Activated CD4-positive, alpha-beta T cell treated with anti-CD3 and anti-CD28 coated beads for 24 hours (primary cell): ENCODE data around the gene LRFN2.

Source experiments
- DNase-seq, 2 donors: peaks; one replicate each; pipeline ENCODE4 v3.0.0-alpha.2; 2020; ENCODE audit warnings: low read depth in 2 of 2

The LRFN2 gene

DNA sequence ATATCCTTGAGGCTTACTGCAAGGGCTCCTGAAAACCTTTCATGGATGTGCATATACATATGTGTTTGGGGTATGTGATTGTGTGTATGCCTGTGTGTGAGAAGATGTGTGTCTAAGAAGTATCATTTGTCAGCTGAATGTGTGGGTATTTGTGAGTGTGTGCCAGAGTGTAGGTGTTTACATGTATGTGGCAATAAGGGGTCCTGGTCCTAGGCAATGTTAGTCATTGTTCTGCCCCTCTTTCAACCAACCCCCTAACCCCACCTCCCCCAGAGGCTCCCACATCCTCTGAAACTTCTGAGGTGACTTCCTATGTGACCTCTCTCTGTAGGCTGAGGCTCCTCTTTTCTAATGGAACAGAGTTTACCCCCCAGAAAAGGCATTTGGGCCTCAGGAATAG is 186.4 kb downstream of the LRFN2 start:
- no peak for DNase-seq

DNA sequence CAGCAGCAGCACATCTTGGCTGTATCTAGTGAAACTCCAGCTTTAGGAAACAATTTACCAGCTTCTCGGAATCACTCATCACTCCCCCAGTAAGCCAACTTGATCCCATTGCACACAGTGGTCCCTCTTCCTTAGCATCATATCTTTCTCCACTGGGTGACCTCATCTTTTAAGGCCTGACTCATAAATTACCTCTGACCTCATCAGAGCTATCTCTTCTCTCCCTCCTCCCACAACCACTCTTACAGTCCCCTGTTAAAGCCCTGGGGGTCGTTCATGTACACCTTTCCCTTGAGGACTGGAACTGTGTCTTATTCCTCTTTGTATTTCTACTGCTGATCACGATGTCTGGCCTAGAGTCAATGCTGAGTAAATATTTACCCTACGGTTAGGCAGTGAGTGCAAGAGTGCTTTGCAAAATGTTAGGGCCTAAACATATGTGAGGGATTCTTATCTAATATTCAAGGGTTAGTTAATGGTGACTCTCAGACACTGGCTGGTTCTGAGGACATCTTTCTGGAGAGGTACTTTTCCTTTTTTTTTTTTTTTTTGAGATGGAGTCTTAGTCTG is 187.2 kb downstream of the LRFN2 start:
- no peak for DNase-seq

DNA sequence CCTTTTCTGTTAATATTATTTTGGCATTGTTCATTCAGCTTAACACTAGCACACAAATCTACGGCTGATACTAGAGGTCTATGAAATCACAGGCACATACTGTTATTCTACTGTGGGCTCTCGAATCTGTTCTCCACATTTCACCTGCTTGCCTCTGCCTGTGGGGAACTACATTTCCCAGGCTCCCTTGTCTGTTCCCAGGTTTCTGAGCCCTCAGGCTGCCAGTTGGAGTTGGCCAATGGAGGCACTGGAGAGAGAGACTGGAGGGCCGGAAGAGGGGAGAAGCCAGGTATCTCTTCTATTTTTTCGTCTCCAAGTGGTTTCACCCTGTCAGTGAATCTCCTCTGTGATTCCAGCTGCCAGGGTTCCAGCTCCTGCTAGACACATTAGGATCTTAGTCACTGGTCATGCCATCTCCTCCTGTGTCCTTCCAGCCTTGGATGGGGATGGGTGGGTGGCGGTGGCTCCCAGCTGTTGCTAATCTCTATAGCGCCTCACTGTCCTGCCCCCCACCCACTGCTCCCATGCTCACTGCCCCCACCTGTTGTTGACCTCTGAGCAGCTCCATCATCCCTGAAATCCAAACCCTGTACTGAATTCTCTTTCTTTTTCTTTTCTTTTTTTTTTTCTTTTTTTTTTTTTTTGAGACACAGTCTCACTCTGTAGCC is 188.2 kb downstream of the LRFN2 start:
- DNase-seq: no peak

DNA sequence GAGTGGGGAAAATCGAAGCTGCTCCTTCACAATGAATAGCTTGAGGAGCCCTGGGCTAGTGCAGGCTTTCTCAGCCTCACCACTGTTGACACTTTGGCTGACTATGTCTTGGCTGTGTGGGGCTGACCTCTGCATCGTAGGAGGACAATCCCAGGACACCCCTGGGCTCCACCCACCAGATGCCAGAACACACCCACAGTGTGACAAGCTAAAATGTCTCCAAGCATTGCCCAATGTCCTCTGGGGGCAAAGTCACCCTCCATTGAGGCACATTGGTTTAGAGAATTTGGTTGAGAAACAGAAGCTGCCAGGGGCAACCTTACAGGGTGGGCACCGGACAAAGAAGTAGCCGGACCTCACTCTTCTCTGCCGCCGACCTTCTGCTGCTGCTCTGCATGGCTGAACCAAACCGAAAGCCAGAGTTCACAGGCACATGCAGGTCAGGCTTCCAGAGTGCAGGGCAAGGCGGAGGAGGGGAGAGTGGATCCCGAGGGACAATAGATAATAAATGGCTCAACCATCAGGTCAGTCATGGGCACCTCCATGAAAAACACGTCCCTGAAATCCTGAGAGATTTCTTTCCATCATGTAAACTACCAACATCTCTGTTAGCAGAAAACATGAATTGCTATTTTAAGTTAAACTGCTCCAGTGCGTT is 189.0 kb downstream of the LRFN2 start:
- no peak for DNase-seq

DNA sequence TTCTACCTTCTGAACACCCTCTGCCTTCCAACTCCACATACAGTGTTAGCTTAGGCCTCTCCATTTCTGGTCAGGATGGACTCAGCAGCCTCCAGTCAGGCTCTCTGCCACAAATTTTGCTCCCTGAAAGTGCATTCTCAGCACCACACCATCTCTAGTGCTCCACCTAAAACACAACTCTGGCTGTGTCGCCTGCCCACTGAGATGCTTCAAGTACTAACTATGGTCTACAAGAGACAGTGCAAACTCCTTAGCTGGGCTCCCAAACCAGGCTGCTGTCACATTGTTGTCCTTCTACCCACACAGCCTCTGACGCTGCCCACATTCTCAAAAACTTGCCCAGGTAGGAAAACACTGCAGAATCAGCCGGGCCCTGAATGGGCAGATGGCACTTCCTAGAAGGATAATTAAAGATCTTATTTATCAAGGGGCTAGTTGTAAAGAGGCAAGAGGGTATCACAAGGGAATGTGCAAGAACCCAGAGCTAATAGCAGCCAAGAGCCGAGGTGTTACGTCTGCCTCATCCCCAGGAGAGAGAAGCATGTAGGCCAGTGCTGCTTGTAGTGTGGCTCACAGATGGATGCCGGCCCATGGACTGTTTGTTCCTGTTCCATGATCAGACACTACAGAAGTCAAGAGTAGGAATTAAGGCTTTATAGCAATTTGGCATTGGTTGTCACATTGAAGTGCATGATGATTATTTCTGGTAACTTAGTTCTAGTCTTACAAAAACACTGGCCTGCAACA is 189.7 kb downstream of the LRFN2 start:
- DNase-seq: no peak

- no peak for DNase-seq
These were observed 191.5 kb downstream of the LRFN2 start for GRCh38 chr6:40395698-40396076.

- DNase-seq: no peak
These were observed 192.0 kb downstream of the LRFN2 start for GRCh38 chr6:40395066-40395697.

GRCh38 chr6:40394381-40394780 is 192.8 kb downstream of the LRFN2 start:
- no peak for DNase-seq

DNA sequence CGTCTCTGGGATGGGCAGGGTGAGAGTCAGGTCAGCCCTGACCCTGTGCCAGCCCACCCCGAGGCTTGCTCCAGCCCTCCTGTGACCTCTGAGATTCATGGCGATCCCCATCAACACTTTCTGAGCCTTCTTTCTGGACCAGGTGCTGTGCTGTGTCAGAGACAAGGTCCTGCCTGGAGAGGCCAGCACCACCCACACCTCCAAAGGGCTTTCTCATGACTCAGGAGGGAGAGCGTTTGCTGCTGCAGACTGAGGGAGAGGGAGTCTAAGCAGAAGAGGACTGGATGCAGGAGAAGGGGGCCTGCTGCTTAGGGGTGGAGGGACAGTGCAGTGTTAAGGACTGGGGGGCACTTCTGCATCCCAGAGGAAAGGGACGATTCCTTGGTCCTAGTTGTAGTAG is 193.5 kb downstream of the LRFN2 start:
- no peak for DNase-seq

- DNase-seq: no peak
These were observed 194.6 kb downstream of the LRFN2 start for GRCh38 chr6:40392589-40392988.

DNA sequence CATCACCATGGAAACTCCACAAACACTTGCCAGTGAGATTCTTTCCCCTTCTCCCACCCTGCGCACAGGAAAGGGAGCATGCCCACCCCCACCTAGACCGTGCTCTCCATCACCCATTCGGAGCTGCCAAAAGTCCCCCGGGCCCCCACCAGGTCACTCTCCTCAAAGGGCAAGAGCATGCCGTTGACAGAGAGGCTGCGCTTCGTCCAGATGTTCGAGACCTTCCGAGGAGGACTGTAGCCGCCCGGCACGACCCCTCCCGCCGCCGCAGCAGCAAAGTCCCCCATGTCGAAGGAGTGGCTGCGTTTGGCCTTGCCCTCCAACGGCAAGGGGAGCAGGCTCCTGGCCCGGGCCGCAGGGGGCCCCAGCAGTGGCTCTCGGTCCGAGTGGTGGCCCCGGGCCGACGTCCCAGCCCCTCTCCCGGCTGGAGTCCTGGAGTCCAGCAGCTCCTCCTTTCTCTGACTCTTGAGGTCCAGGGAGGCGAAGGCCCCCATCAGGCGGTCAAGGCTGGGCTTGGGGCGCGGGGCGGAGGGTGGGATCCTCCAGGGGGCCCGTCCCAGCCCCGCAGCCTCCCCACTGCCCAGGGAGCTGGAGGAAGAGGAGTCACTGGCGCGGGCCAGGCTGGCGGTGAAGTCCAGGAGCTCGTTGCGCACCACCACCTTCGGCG is 195.2 kb downstream of the LRFN2 start:
- no peak for DNase-seq

GRCh38 chr6:40391086-40391485 is 196.1 kb downstream of the LRFN2 start:
- no peak for DNase-seq

DNA sequence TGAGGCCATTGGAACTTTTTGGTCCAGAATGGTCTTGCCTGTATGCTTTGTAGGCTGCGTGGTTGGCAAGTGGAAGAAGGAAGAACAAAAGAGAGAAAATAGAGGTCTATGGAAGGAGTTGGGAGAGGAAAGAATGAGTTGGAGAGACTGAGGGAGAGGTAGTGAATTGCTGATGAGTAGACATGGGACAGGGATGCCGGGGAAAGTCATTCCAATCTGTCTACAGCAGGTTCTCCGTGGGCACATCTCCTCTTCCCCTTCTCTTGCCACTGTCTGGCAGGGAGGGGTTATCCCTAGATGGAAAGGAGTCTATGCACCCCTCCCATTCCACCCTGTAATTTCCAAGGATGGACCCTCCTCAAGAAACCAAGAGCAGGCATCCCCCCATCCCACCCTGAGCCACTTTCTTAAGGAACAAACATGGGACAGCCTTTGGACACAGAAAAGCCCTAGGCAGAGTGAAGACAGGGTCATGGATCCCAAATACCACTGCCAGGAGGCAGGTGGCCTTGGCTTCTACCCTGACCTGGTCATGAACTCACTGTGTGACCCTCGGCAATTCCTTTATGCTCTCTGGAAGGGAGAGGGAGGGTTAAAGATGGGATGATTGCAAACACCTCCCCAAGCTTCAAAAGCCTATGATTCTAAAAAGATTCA is 196.9 kb downstream of the LRFN2 start:
- no peak for DNase-seq

DNA sequence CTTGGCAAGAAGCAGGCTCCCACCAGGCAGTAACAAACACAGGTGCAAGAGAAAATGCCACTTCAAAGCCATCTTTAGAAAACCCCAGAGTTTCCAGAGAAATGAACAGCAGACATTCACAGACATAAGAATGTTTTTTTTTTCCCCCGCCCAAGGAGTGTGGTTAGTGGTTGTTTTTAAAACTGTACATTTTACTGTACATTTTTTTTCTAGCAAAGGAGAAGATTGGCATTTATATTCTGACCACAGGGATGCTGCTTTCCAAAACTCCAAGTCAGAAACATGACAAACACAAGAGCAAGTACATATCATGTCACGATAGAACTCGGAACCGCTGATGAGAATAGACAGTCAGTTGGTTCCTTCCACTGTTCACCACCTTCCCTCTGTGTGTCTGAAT is 197.9 kb downstream of the LRFN2 start:
- no peak for DNase-seq

DNA sequence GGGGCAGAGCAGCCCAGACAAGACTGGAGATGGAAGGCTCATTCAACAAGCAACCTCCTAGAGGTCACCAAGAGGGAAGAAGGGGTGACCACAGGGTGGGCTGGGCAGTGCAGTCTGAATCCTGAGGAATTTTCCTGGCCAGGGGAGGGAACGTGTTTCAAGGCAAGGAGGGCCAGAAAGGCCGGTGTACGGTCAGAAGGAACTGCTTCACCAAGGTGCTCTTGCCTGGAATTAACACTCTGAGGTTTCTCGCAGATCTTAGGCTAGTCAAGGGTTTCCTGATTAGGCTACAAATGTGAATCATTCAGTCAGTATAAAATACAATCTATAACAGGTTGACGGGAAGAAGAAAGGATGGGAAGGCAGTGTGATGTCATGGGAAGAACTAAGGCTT is 199.3 kb downstream of the LRFN2 start:
- DNase-seq: no peak

- DNase-seq: no peak
These were observed 199.9 kb downstream of the LRFN2 start for GRCh38 chr6:40387127-40387870.

- DNase-seq: no peak
These were observed 201.0 kb downstream of the LRFN2 start for GRCh38 chr6:40386200-40386599.

DNA sequence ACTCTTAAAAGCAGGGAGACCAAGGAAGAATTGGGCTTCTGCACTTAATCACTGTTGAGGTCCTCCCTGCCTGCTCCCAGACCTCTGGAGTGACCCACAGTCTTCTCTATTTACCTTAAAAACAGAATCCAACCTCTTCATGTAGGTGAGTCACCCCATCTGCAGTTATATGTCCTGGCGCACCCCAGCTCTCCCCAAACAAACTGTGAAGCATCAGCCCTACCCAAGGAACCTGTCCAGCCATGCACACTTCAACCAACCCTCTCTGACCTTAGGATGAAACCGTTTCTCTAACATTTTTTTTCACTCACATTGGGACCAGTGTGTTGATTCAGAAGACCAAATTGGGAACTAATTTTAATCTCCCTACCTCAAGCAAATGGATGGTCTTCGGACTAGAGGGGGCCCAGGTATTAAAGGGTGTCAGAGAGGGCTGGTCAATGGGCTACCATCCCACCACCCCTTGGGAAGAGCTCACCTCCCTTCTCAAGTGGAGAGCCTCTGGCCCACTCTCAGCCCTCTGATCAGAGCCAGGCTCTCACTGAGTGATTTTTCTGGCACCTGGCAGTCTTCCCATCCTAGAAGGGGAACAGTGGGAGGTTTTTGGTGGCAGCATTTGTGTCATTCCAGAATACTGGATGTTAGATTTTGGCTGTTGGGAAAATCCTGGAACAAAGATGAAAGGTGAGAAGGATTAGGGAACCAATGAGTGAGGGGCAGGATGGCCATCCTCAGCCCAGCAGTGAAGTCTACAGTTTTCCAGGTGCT is 203.6 kb downstream of the LRFN2 start:
- DNase-seq: no peak

GRCh38 chr6:40380271-40380670 is 206.9 kb downstream of the LRFN2 start:
- DNase-seq: no peak

DNA sequence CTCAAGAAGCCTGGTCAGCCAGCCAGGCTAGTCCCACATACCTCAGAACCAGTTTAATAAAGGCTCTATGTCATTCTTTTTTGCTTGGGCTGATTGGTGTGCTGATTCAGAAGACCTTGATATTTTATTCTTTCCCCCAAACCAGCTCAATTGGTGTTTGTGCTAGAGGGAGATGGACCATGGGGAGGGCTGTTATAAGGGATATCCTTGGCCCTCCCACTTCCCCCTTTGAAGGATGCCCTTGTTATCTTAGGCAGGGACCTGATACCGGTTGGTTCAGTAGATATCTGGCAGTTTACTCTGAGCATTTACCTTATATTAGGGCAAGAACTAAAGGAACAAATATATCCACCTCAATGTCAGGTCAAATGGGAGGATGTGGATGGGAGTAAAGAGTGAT is 207.4 kb downstream of the LRFN2 start:
- no peak for DNase-seq
